HG02981 (cell line): Measurements from ENCODE around the gene CATSPERE.
"Not testable (repeated sequence)": the region's sequence is repeated elsewhere in the genome, so short reads cannot be mapped to it uniquely, and the experiment has no call there.

Experiments used
- ATAC-seq: cut with Tn5 transposase; IDR thresholded peaks from one replicate; pipeline ENCODE4 v1.9.1; 2021; ENCODE audit warnings: mild to moderate bottlenecking, moderate library complexity; ENCODE audit not compliant: unreplicated experiment

The CATSPERE gene

DNA sequence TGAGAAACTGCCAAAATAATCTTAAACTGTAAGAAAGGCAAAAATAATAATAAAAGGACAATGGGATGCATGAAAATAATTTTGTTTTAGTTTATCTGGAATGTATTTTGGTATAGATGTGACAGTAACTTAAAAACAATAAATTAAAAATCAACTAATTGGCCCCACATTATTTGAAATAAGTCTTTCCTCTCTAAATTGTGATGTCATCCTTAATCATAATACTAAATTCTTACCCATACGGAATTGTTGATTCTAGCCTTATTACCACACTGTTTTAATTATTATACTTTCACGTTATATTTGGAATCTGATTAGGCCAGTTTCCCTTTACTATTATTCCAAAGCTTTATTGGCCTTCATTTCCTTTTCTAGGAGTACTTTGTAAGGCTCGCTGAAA is 199.5 kb downstream of the CATSPERE start:
- ATAC-seq: no peak

DNA sequence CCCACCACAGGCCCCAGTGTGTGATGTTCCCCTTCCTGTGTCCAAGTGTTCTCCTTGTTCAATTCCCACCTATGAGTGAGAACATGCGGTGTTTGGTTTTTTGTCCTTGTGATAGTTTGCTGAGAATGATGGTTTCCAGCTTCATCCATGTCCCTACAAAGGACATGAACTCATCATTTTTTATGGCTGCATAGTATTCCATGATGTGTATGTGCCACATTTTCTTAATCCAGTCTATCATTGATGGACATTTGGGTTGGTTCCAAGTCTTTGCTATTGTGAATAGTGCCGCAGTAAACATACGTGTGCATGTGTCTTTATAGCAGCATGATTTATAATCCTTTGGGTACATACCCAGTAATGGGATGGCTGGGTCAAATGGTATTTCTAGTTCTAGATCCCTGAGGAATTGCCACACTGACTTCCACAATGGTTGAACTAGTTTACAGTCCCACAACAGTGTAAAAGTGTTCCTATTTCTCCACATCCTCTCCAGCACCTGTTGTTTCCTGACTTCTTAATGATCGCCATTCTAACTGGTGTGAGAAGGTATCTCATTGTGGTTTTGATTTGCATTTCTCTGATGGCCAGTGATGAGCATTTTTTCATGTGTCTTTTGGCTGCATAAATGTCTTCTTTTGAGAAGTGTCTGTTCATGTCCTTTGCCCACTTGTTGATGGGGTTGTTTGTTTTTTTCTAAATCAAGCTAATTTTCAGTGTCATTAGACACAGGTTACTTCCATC is 200.7 kb downstream of the CATSPERE start:
- not testable (repeated sequence) for ATAC-seq

DNA sequence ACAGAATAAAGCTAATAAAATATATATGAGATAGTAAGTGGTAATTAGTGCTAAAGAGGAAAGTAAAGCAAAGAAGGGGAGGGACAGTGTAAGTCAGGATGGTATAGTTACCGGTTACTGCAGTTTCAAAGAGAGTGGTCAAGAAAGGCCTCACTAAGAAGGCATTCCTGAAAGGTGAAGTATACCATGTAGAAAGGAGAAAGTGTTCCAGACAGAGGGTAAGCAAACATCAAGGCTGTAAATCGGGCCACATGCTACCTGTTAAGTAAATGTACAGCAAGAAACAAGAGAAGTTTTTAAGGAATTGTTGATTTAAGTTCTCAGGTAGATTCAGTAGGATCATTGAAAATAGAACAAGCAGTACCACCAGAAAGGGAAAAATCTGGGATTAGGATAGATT is 201.5 kb downstream of the CATSPERE start:
- ATAC-seq: no peak

DNA sequence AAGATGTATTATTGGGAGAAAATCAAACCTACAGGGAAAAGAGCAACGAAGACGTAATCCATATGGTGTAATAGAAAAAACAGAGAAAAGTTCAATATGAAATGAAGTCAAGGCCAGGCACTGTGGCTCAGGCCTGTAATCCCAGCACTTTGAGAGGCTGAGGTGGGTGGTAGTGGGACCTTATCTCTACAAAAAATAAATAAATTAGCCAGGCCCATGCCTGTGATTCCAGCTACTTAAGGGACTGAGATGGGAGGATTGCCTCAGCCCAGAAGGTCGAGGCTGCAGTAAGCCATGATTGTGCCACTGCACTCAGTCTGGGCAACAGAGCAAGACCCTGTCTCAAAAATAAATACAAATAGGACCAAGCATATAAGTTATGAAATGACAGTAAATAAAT is 203.3 kb downstream of the CATSPERE start:
- no peak for ATAC-seq

DNA sequence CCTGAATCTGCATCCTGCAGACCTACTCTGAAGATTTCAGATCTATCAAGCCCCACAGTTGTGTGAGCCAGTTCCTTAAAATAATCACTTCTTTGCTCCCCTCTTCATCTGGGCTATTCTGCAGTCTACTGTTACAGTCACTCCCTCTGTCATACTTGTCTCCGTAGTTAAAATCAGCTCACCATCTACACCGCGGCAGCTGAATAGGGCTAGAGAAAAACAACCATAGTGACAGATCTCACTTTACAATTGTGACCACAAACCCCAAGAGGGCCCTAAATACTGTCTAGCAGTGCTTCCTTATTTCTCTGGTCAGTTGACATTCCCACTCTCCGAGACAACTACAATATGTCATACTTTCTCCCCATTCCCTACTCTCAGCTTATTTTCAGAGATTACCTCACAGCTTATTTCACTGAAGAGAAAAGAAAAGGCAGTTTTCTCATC is 204.7 kb downstream of the CATSPERE start:
- peak; percentile 92 for ATAC-seq

DNA sequence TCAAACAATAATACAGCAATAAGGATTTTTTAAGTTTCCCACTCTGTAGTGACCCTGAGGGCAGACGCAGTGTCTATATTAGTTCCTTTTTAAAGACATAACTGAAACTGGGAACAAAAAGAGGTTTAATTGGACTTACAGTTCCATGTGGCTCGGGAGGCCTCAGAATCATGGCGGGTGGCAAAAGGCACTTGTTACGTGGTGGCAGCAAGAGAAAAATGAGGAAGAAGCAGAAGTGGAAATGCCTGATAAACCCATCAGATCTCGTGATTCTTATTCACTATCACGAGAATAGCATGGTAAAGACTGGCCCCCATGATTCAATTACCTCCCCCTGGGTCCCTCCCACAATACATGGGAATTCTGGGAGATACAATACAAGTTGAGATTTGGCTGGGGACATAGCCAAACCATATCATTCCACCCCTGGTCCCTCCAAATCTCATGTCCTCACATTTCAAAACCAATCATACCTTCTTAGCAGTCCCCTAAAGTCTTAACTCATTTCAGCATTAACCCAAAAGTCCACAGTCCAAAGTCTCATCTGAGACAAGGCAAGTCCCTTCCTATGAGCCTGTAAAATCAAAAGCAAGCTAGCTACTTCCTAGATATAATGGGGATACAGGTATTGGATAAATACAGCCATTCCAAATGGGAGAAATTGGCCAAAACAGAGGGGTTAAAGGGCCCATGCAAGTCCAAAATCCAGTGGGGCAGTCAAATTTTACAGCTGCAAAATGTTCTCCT is 205.8 kb downstream of the CATSPERE start:
- not testable (repeated sequence) for ATAC-seq

DNA sequence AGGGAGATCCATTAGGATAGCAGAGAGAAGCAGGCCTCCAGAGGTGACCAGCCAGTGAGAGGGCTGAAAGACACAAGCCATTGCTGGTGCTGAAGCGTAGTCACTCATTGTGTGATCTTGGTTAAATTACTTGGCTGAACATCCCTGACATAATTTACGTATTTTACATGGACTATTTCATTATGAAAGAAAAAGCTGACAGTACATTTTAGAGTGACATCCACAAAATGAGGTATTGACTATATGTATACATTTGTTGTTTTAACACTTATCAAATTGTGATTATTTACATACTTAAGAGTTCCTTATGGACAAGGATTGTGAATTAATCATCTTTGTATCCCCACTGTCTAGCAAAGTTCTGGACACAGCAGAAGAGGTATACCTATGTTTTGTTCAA is 206.7 kb downstream of the CATSPERE start:
- no peak for ATAC-seq

DNA sequence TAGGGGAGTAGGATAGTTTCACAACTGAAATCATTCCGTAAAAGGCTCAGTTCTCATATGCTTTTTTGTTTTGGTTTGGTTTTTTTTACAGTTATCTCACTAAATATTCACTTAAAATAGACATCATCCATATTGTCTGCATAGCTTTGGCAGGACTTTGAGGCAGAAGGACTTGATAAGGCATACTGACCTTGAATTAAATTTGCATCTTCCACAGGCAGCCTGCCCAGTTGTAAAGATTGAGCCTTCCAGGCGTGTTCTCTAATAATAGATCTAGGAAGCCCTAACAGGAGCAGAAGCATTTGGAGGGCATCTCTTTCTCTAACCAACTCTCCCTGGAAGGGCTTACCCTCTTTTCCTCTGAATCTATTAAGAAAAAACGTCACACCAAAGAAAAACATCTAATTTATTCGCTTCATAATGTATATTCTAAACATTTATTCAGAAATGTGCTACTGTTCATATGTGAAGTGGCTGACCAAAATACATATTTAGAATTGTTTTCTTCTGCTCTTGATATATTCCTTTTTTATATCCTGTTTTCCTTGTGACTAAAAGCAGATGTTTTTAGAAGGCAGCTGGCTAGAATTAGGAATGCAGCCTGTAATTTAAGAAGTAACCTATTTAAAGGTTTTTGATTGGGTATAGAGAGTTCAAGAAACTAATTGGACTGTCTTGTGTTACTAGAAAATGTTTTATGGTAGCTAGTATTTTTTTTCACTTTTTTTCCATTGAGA is 212.0 kb downstream of the CATSPERE start:
- ATAC-seq: no peak

DNA sequence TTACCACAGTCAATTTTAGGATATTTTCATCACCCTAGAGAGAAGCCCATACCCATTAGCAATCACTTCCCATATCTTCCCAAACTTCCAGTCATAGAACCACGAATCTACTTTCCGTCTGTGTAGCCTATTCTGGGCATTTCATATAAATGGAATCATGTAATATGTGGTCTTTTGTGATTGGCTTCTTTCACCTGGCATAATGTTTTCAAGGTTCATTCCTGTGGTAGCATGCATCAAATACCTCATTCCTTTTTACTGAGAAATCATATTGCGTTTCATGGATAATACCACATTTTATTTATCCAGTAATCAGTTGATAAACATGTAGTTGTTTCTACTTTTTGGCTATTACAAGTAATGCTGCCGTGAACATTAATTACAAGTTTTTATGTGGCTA is 213.4 kb downstream of the CATSPERE start:
- no peak for ATAC-seq

DNA sequence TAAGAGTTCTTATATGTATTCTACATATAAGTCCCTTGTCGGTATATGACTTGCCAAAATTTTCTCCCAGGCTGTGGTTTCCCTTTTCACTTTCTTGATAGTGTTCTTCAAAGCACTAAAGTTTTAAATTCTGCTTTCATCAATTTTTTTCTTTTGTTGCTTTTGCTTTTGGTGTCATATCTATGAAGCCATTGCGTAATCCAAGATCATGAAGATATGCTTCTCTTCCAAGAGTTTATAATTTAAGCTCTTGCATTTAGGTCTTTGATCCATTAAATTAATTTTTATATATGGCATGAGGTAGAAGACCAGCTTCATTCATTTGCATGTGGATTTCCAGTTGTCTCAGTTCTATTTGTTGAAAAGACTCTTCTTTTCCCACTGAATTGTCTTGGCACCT is 214.1 kb downstream of the CATSPERE start:
- ATAC-seq: no peak

DNA sequence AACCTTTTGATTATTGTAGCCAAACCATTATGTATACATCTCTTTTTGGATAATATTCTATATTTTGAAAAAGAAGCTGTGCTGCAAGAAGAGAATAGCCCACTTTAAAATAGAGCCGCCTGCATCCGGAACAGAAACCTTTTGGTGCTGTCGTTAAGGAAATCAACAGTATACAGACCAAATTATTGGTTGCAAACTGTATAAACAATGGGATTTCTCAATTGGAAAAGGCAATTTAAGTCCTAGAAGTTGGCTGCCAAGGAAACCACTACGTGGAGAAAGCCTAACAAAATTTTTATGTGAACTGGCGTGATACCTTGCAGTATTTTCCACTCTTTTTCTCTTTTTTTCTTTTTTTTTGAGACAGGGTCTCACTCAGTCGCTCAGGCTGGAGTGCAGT is 217.6 kb downstream of the CATSPERE start:
- no peak for ATAC-seq

DNA sequence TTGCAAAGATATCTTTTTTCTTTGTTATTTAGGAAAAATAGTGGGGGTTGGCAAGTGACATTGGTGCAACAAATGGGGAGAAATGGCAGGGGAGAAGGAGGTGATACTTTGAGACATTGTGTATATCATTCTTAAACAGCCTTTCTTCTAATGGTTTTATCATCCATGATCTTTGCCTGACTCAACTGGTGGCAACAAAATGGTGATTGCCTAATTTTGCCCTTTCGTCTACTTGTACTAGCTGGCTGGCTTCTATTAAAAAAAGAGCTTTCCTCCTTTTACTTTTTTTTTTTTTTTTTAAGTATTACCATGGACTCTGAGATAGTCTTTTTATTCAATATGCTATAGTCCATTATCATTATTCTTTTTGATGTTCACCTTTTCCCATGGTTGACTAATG is 219.6 kb downstream of the CATSPERE start:
- no peak for ATAC-seq

DNA sequence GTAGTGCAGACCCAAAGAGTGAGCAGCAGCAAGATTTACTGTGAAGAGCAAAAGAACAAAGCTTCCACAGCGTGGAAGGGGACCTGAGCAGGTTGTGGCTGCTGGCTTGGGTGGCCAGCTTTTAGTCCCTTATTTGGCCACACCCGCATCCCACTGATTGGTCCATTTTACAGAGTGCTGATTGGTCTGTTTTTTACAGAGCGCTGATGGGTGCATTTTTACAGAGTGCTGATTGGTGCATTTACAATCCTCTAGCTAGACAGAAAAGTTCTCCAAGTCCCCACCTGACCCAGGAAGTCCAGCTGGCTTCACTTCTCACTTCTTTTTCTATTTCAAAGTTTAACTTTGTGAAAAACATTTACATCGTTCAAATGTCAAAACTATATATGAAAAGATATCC is 221.0 kb downstream of the CATSPERE start:
- ATAC-seq: not testable (repeated sequence)
